Activated naive CD4-positive, alpha-beta T cell treated with anti-CD3 and anti-CD28 coated beads, Interleukin-2, amount 50 U/mL, for 24 hours (primary cell): ENCODE data around the gene PNRC1.
"Not testable (repeated sequence)": the region's sequence is repeated elsewhere in the genome, so short reads cannot be mapped to it uniquely, and the experiment has no call there.

Experiments used
- H3K27ac Mint-ChIP-seq: one replicate; pipeline ENCODE4 v1.8.0; 2021; ENCODE audit warnings: mild to moderate bottlenecking, mixed read lengths
- H3K27me3 Mint-ChIP-seq: one replicate; pipeline ENCODE4 v1.8.0; 2021; ENCODE audit warnings: mixed read lengths
- H3K36me3 Mint-ChIP-seq: one replicate; pipeline ENCODE4 v1.8.0; 2021; ENCODE audit warnings: mixed read lengths
- H3K4me1 Mint-ChIP-seq: one replicate; pipeline ENCODE4 v1.8.0; 2021; ENCODE audit warnings: mixed read lengths
- H3K4me3 Mint-ChIP-seq: one replicate; pipeline ENCODE4 v1.8.0; 2021; ENCODE audit warnings: mild to moderate bottlenecking, mixed read lengths
- H3K9me3 Mint-ChIP-seq: one replicate; pipeline ENCODE4 v1.8.0; 2021; ENCODE audit warnings: mixed read lengths

PNRC1 gene

GRCh38 chr6:89080281-89081128 is at the start of gene PNRC1:
Gene PNRC1, plus strand, starts transcription at chr6:89080751. Its CDS starts 144 bp downstream, at chr6:89080895.
- H3K36me3 Mint-ChIP-seq: peaks cover 9% of the 10 kb centered on the region
- H3K9me3 Mint-ChIP-seq: no peaks in the 10 kb centered on the region
- H3K27me3 Mint-ChIP-seq: no peaks in the 10 kb centered on the region
- H3K4me3 Mint-ChIP-seq: peak within 1 kb of the TSS; percentile 98
- peak within 1 kb of the TSS; percentile 99 for H3K27ac Mint-ChIP-seq
- peaks cover 38% of the 10 kb centered on the region for H3K4me1 Mint-ChIP-seq

- Mint-ChIP-seq H3K27me3 (no peaks in the 10 kb centered on the region), H3K27ac (no peak overlapping the region), H3K9me3 (no peaks in the 10 kb centered on the region), H3K4me3 (no peak overlapping the region), H3K36me3 (no peaks in the 10 kb centered on the region), H3K4me1 (no peaks in the 10 kb centered on the region)
These were observed 48.0 kb upstream of the PNRC1 start for GRCh38 chr6:89032599-89032998.

- peaks cover 5% of the 10 kb centered on the region for H3K36me3 Mint-ChIP-seq
- no peak overlapping the region for H3K4me3 Mint-ChIP-seq
- peaks cover 1% of the 10 kb centered on the region for H3K9me3 Mint-ChIP-seq
- no peaks in the 10 kb centered on the region for H3K4me1 Mint-ChIP-seq
- H3K27ac Mint-ChIP-seq: no peak overlapping the region
- H3K27me3 Mint-ChIP-seq: peaks cover 1% of the 10 kb centered on the region
These were observed 47.1 kb upstream of the PNRC1 start for GRCh38 chr6:89033461-89033860.

GRCh38 chr6:89034116-89034515 is 46.4 kb upstream of the PNRC1 start:
- not testable (repeated sequence) for H3K4me3 Mint-ChIP-seq, H3K4me1 Mint-ChIP-seq, H3K27me3 Mint-ChIP-seq, H3K9me3 Mint-ChIP-seq, H3K36me3 Mint-ChIP-seq, H3K27ac Mint-ChIP-seq

GRCh38 chr6:89034586-89035251 is 45.8 kb upstream of the PNRC1 start:
- Mint-ChIP-seq H3K27me3 (peaks cover 1% of the 10 kb centered on the region), H3K4me1 (no peaks in the 10 kb centered on the region), H3K4me3 (no peak overlapping the region), H3K9me3 (peaks cover 8% of the 10 kb centered on the region), H3K36me3 (peaks cover 9% of the 10 kb centered on the region), H3K27ac (no peak overlapping the region)

GRCh38 chr6:89035252-89036101 is 45.1 kb upstream of the PNRC1 start:
- Mint-ChIP-seq H3K27me3 (peaks cover 1% of the 10 kb centered on the region), H3K4me3 (no peak overlapping the region), H3K4me1 (no peaks in the 10 kb centered on the region), H3K9me3 (peaks cover 8% of the 10 kb centered on the region), H3K36me3 (peaks cover 11% of the 10 kb centered on the region), H3K27ac (no peak overlapping the region)

- peaks cover 1% of the 10 kb centered on the region for H3K27me3 Mint-ChIP-seq
- H3K4me3 Mint-ChIP-seq: no peak overlapping the region
- peaks cover under 1% of the 10 kb centered on the region for H3K4me1 Mint-ChIP-seq
- no peak overlapping the region for H3K27ac Mint-ChIP-seq
- H3K9me3 Mint-ChIP-seq: peaks cover 8% of the 10 kb centered on the region
- peaks cover 13% of the 10 kb centered on the region for H3K36me3 Mint-ChIP-seq
These were observed 43.2 kb upstream of the PNRC1 start for GRCh38 chr6:89037141-89037900.

- not testable (repeated sequence) for H3K27me3 Mint-ChIP-seq, H3K4me1 Mint-ChIP-seq, H3K9me3 Mint-ChIP-seq, H3K4me3 Mint-ChIP-seq
- Mint-ChIP-seq H3K36me3 (peaks cover 13% of the 10 kb centered on the region), H3K27ac (peak overlapping the region; percentile 25)
These were observed 42.7 kb upstream of the PNRC1 start for GRCh38 chr6:89037901-89038293.

GRCh38 chr6:89042664-89043063 is 37.9 kb upstream of the PNRC1 start:
- peak overlapping the region; percentile 31 for H3K27ac Mint-ChIP-seq
- H3K4me1 Mint-ChIP-seq: peaks cover 7% of the 10 kb centered on the region
- peaks cover 13% of the 10 kb centered on the region for H3K36me3 Mint-ChIP-seq
- H3K27me3 Mint-ChIP-seq: peaks cover 1% of the 10 kb centered on the region
- peaks cover 8% of the 10 kb centered on the region for H3K9me3 Mint-ChIP-seq
- no peak overlapping the region for H3K4me3 Mint-ChIP-seq

GRCh38 chr6:89044328-89045010 is 36.1 kb upstream of the PNRC1 start:
- H3K27ac Mint-ChIP-seq: no peak overlapping the region

GRCh38 chr6:89045011-89045387 is 35.6 kb upstream of the PNRC1 start:
- Mint-ChIP-seq H3K4me1 (peaks cover 7% of the 10 kb centered on the region), H3K4me3 (no peak overlapping the region), H3K36me3 (peaks cover 4% of the 10 kb centered on the region), H3K27me3 (no peaks in the 10 kb centered on the region), H3K27ac (no peak overlapping the region), H3K9me3 (no peaks in the 10 kb centered on the region)

More at GRCh38 chr6:89044328-89045010, 36.1 kb upstream of the PNRC1 start:
- H3K27me3 Mint-ChIP-seq: no peaks in the 10 kb centered on the region
- H3K4me3 Mint-ChIP-seq: no peak overlapping the region
- H3K9me3 Mint-ChIP-seq: no peaks in the 10 kb centered on the region
- peaks cover 7% of the 10 kb centered on the region for H3K4me1 Mint-ChIP-seq
- peaks cover 4% of the 10 kb centered on the region for H3K36me3 Mint-ChIP-seq

- Mint-ChIP-seq H3K9me3 (no peaks in the 10 kb centered on the region), H3K4me3 (no peak overlapping the region), H3K4me1 (peaks cover 7% of the 10 kb centered on the region), H3K27me3 (no peaks in the 10 kb centered on the region), H3K36me3 (peaks cover 2% of the 10 kb centered on the region), H3K27ac (no peak overlapping the region)
These were observed 35.0 kb upstream of the PNRC1 start for GRCh38 chr6:89045576-89045975.

- no peak overlapping the region for H3K4me3 Mint-ChIP-seq
- no peak overlapping the region for H3K27ac Mint-ChIP-seq
- no peaks in the 10 kb centered on the region for H3K27me3 Mint-ChIP-seq
These were observed 33.1 kb upstream of the PNRC1 start for GRCh38 chr6:89047473-89047872.

GRCh38 chr6:89048288-89048923 is 32.1 kb upstream of the PNRC1 start:
- no peak overlapping the region for H3K27ac Mint-ChIP-seq
- H3K27me3 Mint-ChIP-seq: no peaks in the 10 kb centered on the region
- no peak overlapping the region for H3K4me3 Mint-ChIP-seq
- H3K36me3 Mint-ChIP-seq: no peaks in the 10 kb centered on the region
- H3K9me3 Mint-ChIP-seq: no peaks in the 10 kb centered on the region
- H3K4me1 Mint-ChIP-seq: peaks cover 13% of the 10 kb centered on the region

More at GRCh38 chr6:89047473-89047872, 33.1 kb upstream of the PNRC1 start:
- Mint-ChIP-seq H3K36me3 (no peaks in the 10 kb centered on the region), H3K4me1 (peaks cover 18% of the 10 kb centered on the region), H3K9me3 (no peaks in the 10 kb centered on the region)
